ENCODE measurements around the gene SERPINA4. TPM values are rescaled to one million over a fixed set of nuclear protein-coding genes. Genes with fewer than 3 reads are reported as not detected.

SERPINA4 gene
- total and polyA plus RNA-seq, 9 of the 15 experiments (the other 6 are each of a cell fraction or from before 2014, with no cell fraction given) = not detected

- no peaks in the 10 kb centered on the region for H3K79me2 ChIP-seq (ENCODE audit: control insufficient read depth, insufficient read depth, low read length)
- H4K20me1 ChIP-seq (replicated peaks; ENCODE audit: control insufficient read depth, insufficient read depth, low read length) = no peaks in the 10 kb centered on the region
- no peak overlapping the region for H3K4me2 ChIP-seq (ENCODE audit: insufficient read depth, low read length)
- 0% methylated on average over 1 of the region's 7 CpGs for WGBS (ENCODE audit: insufficient coverage, low coverage, missing lambda C conversion rate)
- no peak overlapping the region for H2AFZ ChIP-seq (ENCODE audit: low read depth, low read length)
- H3K4me3 ChIP-seq = no peak overlapping the region
- H3K27me3 ChIP-seq (ENCODE audit: control insufficient read depth in 2 of 2, insufficient read depth in 2 of 2, low read length in 2 of 2) = no peaks in the 10 kb centered on the region
- H3K27ac ChIP-seq (ENCODE audit: extremely low read depth, low read depth, low read length) = no peak overlapping the region
- intact Hi-C loops (cut with micrococcal nuclease) (no loop called here), in situ Hi-C loops (cut with MboI) (no loop called here)
- H3K9ac ChIP-seq (ENCODE audit: insufficient read depth in 1 of 2, low read depth in 2 of 2, low read length in 2 of 2) = no peak overlapping the region
- no peak for DNase-seq (ENCODE audit: extremely low read depth in 1 of 4, low spot score in 3 of 4)
- no TSS peak for BruUV-seq (replicated peaks)
- ChIA-PET POLR2A (no interaction called here), CTCF (ENCODE audit: low intra/inter-chr PET ratio) (no interaction called here)
- TF ChIP-seq FIP1L1 (IDR thresholded peaks at IDR 0.05; ENCODE audit: low read depth, low read length, poor library complexity, severe bottlenecking) (no peak), TAF9B (IDR thresholded peaks at IDR 0.05; ENCODE audit: partially characterized antibody) (no peak), E2F5 (CRISPR knock-in tag; IDR thresholded peaks at IDR 0.05) (no peak)
- H3K36me3 ChIP-seq (ENCODE audit: control insufficient read depth, insufficient read depth, low read length) = no peaks in the 10 kb centered on the region
- H3K9me1 ChIP-seq (ENCODE audit: control insufficient read depth, insufficient read depth, low read length) = no peaks in the 10 kb centered on the region
- no peak for FAIRE-seq
- no peak for ATAC-seq
- no peaks in the 10 kb centered on the region for H3K9me3 ChIP-seq (replicated peaks; ENCODE audit: control insufficient read depth, insufficient read depth, low read depth, low read length)
- H3K4me1 ChIP-seq (replicated peaks in 1 of 2; ENCODE audit: control insufficient read depth in 2 of 2, insufficient read depth in 2 of 2, low read length in 2 of 2) = no peaks in the 10 kb centered on the region
Observed at GRCh38 chr14:94594441-94594840, 33.2 kb downstream of the SERPINA4 start.

GRCh38 chr14:94595912-94596311 lies 34.7 kb downstream of the SERPINA4 start:
- no peak overlapping the region for H3K9ac ChIP-seq (ENCODE audit: insufficient read depth in 1 of 2, low read depth in 2 of 2, low read length in 2 of 2)
- H3K9me3 ChIP-seq (replicated peaks; ENCODE audit: control insufficient read depth, insufficient read depth, low read depth, low read length) = no peaks in the 10 kb centered on the region
- BruUV-seq (replicated peaks) = no TSS peak
- H3K4me2 ChIP-seq (ENCODE audit: insufficient read depth, low read length) = no peak overlapping the region
- H3K27me3 ChIP-seq (ENCODE audit: control insufficient read depth in 2 of 2, insufficient read depth in 2 of 2, low read length in 2 of 2) = no peaks in the 10 kb centered on the region
- intact Hi-C loops (cut with micrococcal nuclease) (no loop called here), in situ Hi-C loops (cut with MboI) (no loop called here)
- no peak for TF ChIP-seq ARID3B (CRISPR knock-in tag; IDR thresholded peaks at IDR 0.05; ENCODE audit: borderline replicate concordance)
- TF ChIP-seq NFIC (IDR thresholded peaks at IDR 0.05) = 0 out of 2 replicates have a peak, but pooled peaks have one; percentile 51
- no peak overlapping the region for H2AFZ ChIP-seq (ENCODE audit: low read depth, low read length)
- no peaks in the 10 kb centered on the region for H3K9me1 ChIP-seq (ENCODE audit: control insufficient read depth, insufficient read depth, low read length)
- H3K79me2 ChIP-seq (ENCODE audit: control insufficient read depth, insufficient read depth, low read length) = no peaks in the 10 kb centered on the region
- DNase-seq (ENCODE audit: extremely low read depth in 1 of 4, low spot score in 3 of 4) (no peak), ATAC-seq (no peak), FAIRE-seq (no peak)
- no peaks in the 10 kb centered on the region for H3K4me1 ChIP-seq (replicated peaks in 1 of 2; ENCODE audit: control insufficient read depth in 2 of 2, insufficient read depth in 2 of 2, low read length in 2 of 2)
- no peak overlapping the region for H3K27ac ChIP-seq (ENCODE audit: extremely low read depth, low read depth, low read length)
- H3K4me3 ChIP-seq = no peak overlapping the region
- no peaks in the 10 kb centered on the region for H4K20me1 ChIP-seq (replicated peaks; ENCODE audit: control insufficient read depth, insufficient read depth, low read length)
- 0% methylated on average over 2 of the region's 2 CpGs for WGBS (ENCODE audit: insufficient coverage, low coverage, missing lambda C conversion rate)
- CTCF ChIA-PET (ENCODE audit: low intra/inter-chr PET ratio) = no interaction called here
- POLR2A ChIA-PET = no interaction called here
- H3K36me3 ChIP-seq (ENCODE audit: control insufficient read depth, insufficient read depth, low read length) = no peaks in the 10 kb centered on the region
